GM10266 (cell line): ENCODE results near the gene ILKAP.

Source experiments
- DNase-seq: peaks from one replicate; pipeline ENCODE4 v3.0.0; 2012; ENCODE audit errors: extremely low spot score
- TF ChIP-seq, protein P1 (sequence below): IDR thresholded peaks from 2 replicates; pipeline ENCODE4 v1.5.1; 2012; ENCODE audit warnings: mild to moderate bottlenecking, low read depth; ENCODE audit not compliant: control insufficient read depth, insufficient read depth; ENCODE audit errors: missing control alignments

The ILKAP gene

DNA sequence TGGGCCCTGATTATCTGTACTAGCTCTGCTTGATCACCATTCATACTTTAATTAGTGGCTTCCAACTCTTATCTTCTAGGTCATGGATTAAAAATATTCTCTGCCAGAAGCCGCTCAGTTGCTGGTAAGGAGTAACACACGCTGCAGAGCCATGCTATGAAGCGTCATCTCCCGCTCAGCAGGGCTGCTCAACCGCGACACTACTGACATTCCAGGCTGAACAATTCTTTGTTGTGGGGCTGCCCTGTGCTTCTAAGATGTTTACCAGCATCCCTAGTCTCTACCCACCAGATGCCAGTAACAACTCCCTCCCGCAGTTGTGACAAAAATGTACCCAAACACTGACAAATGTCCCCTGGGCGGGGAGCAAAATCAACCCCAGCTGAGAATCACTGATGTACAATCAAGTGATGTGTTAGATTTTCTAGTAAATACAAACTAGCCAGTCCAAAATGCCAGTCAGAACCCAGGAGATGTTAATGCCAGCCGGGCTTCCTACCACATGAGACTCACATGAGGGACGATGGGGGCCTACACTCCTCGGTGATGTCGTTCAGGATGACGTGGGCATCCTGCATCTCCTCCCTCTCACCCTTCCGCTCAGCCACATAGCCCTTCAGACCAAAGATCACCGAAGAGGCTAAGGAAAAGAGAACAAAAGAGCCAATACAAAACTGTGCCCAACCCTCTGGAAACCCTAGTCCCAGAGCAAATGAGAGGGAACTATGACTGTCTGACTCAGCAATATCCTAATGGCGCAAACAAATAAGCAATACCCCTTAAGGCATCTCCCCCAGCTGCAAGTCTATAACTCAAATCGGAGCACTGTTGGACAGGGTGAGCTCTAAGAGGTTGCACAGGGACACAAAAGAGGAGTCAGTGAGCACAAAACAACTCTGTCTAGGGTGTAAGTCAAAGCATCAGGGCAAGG lies 15.6 kb downstream of the ILKAP start:
- DNase-seq = no peak

DNA sequence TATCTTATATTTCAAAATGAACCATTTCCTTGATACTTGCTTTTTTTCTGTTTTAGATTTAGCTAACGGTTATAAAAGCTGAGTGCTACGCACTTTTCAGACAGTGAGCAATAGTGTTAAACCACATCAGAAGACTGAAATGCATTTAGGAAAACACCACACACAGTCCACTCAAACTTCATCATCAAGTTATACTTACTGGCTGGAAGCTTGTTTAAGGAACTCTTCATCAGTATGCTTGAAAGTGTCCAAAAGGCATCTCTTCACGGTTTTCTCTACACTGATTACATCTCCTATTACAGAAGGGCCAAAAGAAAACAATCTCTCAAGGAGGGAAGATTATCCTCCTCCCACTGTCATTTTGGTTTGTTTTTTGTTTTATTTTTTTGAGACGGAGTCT lies 19.7 kb downstream of the ILKAP start:
- DNase-seq = no peak
- TF ChIP-seq, protein P1, sequence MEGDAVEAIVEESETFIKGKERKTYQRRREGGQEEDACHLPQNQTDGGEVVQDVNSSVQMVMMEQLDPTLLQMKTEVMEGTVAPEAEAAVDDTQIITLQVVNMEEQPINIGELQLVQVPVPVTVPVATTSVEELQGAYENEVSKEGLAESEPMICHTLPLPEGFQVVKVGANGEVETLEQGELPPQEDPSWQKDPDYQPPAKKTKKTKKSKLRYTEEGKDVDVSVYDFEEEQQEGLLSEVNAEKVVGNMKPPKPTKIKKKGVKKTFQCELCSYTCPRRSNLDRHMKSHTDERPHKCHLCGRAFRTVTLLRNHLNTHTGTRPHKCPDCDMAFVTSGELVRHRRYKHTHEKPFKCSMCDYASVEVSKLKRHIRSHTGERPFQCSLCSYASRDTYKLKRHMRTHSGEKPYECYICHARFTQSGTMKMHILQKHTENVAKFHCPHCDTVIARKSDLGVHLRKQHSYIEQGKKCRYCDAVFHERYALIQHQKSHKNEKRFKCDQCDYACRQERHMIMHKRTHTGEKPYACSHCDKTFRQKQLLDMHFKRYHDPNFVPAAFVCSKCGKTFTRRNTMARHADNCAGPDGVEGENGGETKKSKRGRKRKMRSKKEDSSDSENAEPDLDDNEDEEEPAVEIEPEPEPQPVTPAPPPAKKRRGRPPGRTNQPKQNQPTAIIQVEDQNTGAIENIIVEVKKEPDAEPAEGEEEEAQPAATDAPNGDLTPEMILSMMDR = no peak

More for the DNA sequence above, 15.6 kb downstream of the ILKAP start:
- TF ChIP-seq, protein P1 = no peak

DNA sequence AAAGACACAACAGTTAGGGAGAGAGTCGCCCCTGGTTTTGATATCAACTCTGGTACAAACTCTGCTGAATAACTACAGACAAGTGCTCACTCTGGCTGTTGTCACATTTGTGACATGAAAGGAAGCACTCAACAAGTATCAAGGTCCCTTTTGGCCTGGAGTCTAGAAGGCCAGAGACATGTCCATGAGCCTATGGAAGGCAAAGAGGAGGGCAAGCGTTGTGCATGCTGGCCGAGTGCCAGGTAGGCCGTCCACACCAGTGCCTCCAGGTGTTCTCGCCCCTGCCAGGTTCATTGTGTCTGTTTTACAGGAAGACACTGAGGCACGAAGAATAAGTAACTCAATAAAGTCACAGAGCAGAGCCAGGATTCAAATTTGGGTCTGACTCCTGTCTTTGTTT lies 21.1 kb downstream of the ILKAP start:
- DNase-seq = no peak
- TF ChIP-seq, protein P1 = no peak

DNA sequence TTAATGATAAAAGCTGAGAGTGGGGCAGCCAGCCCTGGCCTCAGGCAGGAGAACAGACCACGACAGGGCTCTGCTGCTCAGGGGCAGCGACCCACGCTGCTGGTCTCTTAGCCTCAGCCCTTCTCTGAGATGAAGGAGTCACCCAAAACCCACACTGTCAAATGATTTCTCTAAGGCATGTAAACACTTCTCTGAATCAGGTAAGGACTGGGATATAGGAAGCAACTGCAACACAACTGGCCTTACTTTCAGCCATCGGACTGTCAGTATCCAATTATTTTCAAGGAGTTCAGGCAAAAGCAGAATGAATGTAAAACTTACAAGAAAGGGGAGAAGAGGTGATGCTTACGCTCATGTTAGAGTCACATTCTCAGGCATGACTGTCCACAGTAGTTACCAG lies 22.9 kb downstream of the ILKAP start:
- TF ChIP-seq, protein P1 = no peak
- DNase-seq = no peak

DNA sequence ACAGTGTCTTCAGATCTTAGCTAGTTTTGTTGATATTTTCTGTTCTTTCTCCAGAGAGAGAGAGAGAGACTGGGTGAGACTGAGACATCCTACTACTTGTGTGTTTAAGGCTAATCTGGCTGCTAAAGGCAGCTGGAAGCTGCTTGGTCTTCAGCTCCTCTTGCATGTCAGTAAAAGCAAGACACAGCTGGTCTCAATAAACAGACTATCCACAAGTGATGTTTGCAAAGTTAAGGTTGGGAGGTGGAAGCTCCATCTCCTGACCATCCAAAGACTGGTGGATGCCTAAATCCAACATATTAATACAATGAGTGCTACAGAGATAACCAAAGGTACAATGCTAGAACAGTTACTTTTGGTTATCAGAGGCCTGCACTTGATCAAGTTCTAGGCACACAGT lies 26.9 kb downstream of the ILKAP start:
- no peak for DNase-seq
- TF ChIP-seq, protein P1 = no peak

DNA sequence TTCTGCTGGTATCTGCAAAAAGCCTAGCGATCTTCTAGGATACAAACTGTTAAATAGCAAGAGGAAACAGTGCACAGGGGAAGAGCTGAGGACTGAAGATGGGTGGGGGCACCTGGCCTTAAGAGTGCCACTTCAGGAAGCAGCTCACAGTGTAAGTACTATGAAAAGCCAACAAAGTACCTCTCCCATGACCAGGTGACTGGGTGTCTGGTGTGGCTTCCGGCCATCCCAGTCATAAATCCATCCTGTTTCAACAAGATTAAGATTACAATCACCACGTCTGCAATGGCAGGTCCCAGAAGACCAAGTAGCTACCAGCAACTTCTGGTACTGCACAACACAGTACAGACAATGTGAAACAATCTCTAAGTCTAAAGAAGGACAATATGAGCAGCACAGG lies 28.8 kb downstream of the ILKAP start:
- TF ChIP-seq, protein P1 = no peak
- DNase-seq = no peak

DNA sequence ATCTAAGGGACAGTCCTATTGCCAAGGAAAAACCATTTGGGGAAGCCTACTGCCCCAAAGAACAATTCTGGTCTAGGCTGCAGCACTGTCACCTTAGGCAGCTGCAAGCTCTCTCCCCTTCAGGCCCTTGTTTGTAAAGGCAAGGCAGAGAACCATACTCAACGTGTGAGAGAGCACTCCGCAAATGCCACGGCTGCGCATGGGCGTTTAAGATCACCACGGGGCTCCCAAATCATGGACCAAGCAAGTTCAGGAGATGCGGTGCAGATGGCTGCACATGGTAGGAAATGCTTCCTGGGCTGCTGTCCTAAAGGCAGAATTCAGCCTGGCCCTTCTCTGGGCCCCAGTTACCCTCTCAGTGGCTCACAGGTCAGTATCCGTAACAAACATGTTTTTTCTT lies 29.2 kb downstream of the ILKAP start:
- TF ChIP-seq, protein P1 = no peak

More for the DNA sequence above, 29.2 kb downstream of the ILKAP start:
- no peak for DNase-seq
